Coronary artery (tissue), 2 donors: ENCODE results near the gene APCDD1.

Source experiments
- DNase-seq: peaks from one replicate; pipeline ENCODE4 v3.0.0-alpha.2; 2017; ENCODE audit warnings: low spot score
- H3K27ac ChIP-seq, 2 donors: fragments of 200-600 bp; sonication (generic); one replicate each; pipeline ENCODE4 v1.5.1; 2016 to 2019
- H3K4me3 ChIP-seq: fragments of 200-600 bp; sonication (generic); 2 replicates; pipeline ENCODE4 v1.5.1; 2016; ENCODE audit warnings: mild to moderate bottlenecking, moderate library complexity
- TF ChIP-seq, protein P1 (sequence below): fragments of 200-600 bp; sonication (generic); IDR thresholded peaks from one replicate; pipeline ENCODE4 v1.5.1; 2019; ENCODE audit warnings: antibody characterized with exemption

Gene APCDD1

DNA sequence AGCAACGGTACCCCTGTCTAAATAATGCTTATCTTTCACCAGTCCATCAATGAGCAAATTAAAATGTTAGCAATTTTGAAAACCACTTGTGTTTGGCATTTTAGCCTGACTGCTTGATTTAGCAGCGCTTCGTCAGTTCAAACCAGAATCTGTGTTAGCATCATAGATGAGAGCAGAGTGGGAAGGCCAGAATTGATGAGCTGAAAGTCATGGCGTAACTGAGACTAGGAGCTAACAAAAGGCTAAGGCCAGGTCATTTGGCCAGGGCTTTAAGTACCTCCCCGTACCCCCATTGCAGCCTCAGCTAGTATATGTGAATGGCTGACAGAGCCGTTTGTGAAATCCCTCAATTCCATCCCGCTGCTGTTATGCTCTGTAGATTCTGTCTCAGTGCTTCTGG lies 16.0 kb downstream of the APCDD1 start:
- DNase-seq: no peak
- Histone ChIP-seq H3K27ac (no peak overlapping the region), H3K4me3 (no peak overlapping the region)
- TF ChIP-seq, protein P1, sequence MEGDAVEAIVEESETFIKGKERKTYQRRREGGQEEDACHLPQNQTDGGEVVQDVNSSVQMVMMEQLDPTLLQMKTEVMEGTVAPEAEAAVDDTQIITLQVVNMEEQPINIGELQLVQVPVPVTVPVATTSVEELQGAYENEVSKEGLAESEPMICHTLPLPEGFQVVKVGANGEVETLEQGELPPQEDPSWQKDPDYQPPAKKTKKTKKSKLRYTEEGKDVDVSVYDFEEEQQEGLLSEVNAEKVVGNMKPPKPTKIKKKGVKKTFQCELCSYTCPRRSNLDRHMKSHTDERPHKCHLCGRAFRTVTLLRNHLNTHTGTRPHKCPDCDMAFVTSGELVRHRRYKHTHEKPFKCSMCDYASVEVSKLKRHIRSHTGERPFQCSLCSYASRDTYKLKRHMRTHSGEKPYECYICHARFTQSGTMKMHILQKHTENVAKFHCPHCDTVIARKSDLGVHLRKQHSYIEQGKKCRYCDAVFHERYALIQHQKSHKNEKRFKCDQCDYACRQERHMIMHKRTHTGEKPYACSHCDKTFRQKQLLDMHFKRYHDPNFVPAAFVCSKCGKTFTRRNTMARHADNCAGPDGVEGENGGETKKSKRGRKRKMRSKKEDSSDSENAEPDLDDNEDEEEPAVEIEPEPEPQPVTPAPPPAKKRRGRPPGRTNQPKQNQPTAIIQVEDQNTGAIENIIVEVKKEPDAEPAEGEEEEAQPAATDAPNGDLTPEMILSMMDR: no peak

DNA sequence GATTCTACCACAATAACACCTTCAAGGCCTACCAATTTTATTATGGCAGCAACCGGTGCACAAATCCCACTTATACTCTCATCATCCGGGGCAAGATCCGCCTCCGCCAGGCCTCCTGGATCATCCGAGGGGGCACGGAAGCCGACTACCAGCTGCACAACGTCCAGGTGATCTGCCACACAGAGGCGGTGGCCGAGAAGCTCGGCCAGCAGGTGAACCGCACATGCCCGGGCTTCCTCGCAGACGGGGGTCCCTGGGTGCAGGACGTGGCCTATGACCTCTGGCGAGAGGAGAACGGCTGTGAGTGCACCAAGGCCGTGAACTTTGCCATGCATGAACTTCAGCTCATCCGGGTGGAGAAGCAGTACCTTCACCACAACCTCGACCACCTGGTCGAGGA lies 17.1 kb downstream of the APCDD1 start:
- H3K27ac ChIP-seq: no peak overlapping the region
- TF ChIP-seq, protein P1: no peak
- H3K4me3 ChIP-seq: no peak overlapping the region
- no peak for DNase-seq

DNA sequence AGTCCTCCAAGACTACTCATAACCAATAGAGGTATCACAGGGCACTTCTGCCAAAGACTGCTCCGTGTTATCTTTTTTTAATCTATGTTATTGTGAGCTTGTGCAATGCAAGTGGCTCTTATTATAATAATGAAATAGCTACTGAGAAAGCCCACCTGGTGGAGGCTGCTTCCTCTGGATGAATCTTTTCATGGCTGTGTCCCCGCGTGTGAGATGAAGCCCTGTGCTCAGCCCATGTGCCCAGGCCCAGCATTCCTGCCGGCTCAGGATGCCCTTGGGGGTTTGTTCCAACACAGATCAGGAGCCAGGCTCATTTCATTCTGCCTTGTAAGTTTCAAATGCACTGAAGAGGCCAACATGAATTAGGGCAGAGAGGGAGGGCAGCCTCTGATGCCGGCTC lies 18.7 kb downstream of the APCDD1 start:
- TF ChIP-seq, protein P1: no peak
- Histone ChIP-seq H3K27ac (no peak overlapping the region), H3K4me3 (no peak overlapping the region)
- DNase-seq: no peak

DNA sequence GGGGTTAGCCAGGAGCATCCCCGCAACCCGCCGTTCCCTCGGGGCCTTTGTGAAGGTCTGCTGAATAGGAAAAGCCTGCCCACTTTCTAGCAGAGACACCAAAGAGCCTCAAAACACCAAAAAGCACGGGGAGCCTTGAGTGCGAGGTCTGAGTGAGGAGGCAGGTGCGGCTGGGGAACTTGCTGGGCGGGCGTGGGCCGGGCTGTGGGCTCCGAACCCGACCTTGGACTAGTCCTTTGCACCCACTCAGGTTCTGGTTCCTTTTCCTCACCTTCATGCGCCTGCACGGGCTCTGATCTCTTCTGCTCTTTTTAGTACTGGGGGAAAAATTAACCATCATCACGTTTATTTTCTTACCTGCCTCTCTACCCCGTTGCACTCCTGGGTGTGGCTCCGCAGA lies 19.9 kb downstream of the APCDD1 start:
- TF ChIP-seq, protein P1: no peak
- Histone ChIP-seq H3K4me3 (no peak overlapping the region), H3K27ac (no peak overlapping the region)
- DNase-seq: no peak

DNA sequence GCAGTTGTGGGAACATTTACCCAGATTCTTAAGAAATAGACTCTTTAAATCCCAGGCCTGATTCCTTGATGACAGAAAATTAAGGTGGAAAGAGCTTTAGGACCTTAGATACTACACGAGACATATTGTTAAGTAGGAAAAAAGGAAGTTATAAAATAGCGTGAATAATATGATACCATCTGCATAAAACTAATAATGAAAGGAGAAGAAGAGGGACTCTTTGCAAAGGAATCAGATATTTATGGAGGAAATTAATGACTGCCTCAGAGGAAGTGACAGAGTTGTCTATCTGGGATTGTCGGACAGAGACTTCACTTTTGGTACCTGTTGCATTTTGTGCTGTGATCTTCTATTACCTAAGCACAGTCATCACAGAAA lies 20.8 kb downstream of the APCDD1 start:
- no peak overlapping the region for H3K4me3 ChIP-seq
- H3K27ac ChIP-seq: no peak overlapping the region
- DNase-seq: no peak
- TF ChIP-seq, protein P1: no peak

DNA sequence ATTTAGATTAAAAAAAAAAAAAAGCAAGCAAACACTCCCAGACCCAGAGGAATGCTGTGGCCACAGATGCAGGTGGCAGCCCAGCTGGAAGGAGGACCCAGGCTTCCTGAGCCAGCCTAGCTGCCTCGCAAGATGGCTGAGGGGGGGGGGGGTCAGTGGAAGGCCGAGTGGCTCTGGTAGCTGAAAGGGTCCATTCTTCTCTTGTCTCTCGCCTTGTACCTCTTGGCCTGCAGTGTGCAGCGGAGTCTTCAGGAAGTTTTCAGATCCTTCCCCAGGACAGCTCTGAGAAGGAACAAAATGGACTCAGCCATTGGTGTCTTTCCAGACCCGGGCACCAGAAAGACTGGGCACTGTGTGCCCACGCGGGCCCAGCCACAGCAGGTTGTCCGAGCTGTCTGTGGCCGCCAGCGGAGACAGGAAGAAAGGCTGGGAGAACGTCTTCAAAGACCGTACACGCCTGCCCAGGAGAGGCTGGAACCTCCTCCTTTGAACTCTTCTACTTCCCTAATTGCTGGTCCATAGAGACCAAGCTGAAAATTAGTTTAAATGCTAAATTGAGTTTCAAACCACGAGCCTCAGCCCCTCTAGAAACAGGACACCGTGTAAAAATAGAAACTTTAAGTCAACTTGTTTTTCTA lies 21.3 kb downstream of the APCDD1 start:
- TF ChIP-seq, protein P1: no peak
- Histone ChIP-seq H3K27ac (no peak overlapping the region), H3K4me3 (no peak overlapping the region)
- no peak for DNase-seq

DNA sequence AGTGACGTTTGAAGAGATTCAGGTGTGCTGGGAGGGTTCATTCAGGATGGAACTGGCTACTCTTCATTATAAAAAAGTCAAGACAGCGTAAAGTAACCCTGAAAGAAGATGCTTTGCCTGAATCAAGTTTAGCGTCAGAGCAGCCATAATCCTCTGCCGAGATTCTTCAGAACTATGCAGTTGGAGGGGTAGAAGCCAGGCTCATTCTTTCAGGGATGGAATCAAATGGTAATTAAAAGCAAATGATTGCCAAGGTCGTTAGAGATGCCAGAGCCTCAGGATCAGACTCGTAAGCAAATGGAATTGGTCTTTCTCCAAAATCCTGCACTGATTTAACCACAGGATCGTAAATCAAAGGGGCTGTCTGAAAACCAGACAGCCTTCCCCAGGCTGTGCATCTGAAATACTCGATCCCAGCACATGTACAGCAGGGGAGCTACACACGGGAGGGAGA lies 21.9 kb downstream of the APCDD1 start:
- Histone ChIP-seq H3K4me3 (no peak overlapping the region), H3K27ac (no peak overlapping the region)
- no peak for DNase-seq
- TF ChIP-seq, protein P1: no peak
